GM23338 (cell line): ENCODE measurements around the gene COL25A1. TPM values are rescaled to one million over a fixed set of nuclear protein-coding genes. Genes with fewer than 3 reads are reported as not detected.

Experiments used
- ATAC-seq: fragments of 200-7000 bp; cut with Tn5 transposase; 3 replicates; pipeline ENCODE4 v1.9.1; 2020
- DNase-seq: peaks from one replicate; pipeline ENCODE4 v3.0.0-alpha.2; 2015; ENCODE audit warnings: low spot score
- H2AFZ ChIP-seq: fragments of 200-600 bp; sonication (generic); 2 replicates; pipeline ENCODE4 v1.8.0; 2016; ENCODE audit warnings: antibody characterized with exemption, mild to moderate bottlenecking, moderate library complexity
- H3F3A ChIP-seq: fragments of 200-600 bp; sonication (generic); replicated peaks from 2 replicates; pipeline ENCODE4 v1.8.0; 2017; ENCODE audit warnings: antibody characterized with exemption, mixed run types, low read depth
- H3K27ac ChIP-seq: fragments of 200-600 bp; sonication (generic); 2 replicates; pipeline ENCODE4 v1.6.1; 2016; ENCODE audit warnings: low read depth
- H3K27me3 ChIP-seq: fragments of 200-600 bp; sonication (generic); 2 replicates; pipeline ENCODE4 v1.8.0; 2016; ENCODE audit warnings: mild to moderate bottlenecking, mixed run types, moderate library complexity; ENCODE audit not compliant: insufficient read depth
- H3K36me3 ChIP-seq: fragments of 200-600 bp; sonication (generic); 2 replicates; pipeline ENCODE4 v1.8.0; 2016; ENCODE audit warnings: mild to moderate bottlenecking; ENCODE audit not compliant: insufficient read depth
- H3K4me1 ChIP-seq: fragments of 200-600 bp; sonication (generic); 2 replicates; pipeline ENCODE4 v1.8.0; 2016; ENCODE audit warnings: mild to moderate bottlenecking, moderate library complexity; ENCODE audit not compliant: insufficient read depth
- H3K4me2 ChIP-seq: fragments of 200-600 bp; sonication (generic); 2 replicates; pipeline ENCODE4 v1.7.1; 2017; ENCODE audit warnings: mixed run types
- H3K4me3 ChIP-seq: fragments of 200-600 bp; sonication (generic); 2 replicates; pipeline ENCODE4 v1.6.1; 2016; ENCODE audit warnings: mixed run types
- H3K79me2 ChIP-seq: fragments of 200-600 bp; sonication (generic); replicated peaks from 2 replicates; pipeline ENCODE4 v1.8.0; 2017; ENCODE audit warnings: mild to moderate bottlenecking; ENCODE audit not compliant: insufficient read depth
- H3K9me2 ChIP-seq: fragments of 200-600 bp; sonication (generic); 2 replicates; pipeline ENCODE4 v1.8.0; 2017; ENCODE audit not compliant: insufficient read depth
- H4K20me1 ChIP-seq: fragments of 200-600 bp; sonication (generic); replicated peaks from 2 replicates; pipeline ENCODE4 v1.8.0; 2017; ENCODE audit warnings: mild to moderate bottlenecking; ENCODE audit not compliant: insufficient read depth
- H3K27ac Mint-ChIP-seq: 2 replicates; pipeline ENCODE4 v1.8.0; 2020; ENCODE audit warnings: inconsistent platforms, mild to moderate bottlenecking, moderate library complexity, mixed read lengths
- H3K27me3 Mint-ChIP-seq: 3 replicates; pipeline ENCODE4 v1.8.0; 2022; ENCODE audit warnings: low read depth, mild to moderate bottlenecking, moderate library complexity, mixed read lengths, inconsistent platforms; ENCODE audit not compliant: insufficient read depth, poor library complexity
- H3K36me3 Mint-ChIP-seq: 3 replicates; pipeline ENCODE4 v1.8.0; 2021; ENCODE audit warnings: low read depth, mild to moderate bottlenecking, inconsistent platforms, moderate library complexity, mixed read lengths
- H3K4me1 Mint-ChIP-seq: 3 replicates; pipeline ENCODE4 v1.8.0; 2020; ENCODE audit warnings: mild to moderate bottlenecking, inconsistent platforms, mixed read lengths
- H3K4me3 Mint-ChIP-seq: 3 replicates; pipeline ENCODE4 v1.8.0; 2021; ENCODE audit warnings: moderate library complexity, mild to moderate bottlenecking, inconsistent platforms, mixed read lengths
- H3K9me3 Mint-ChIP-seq: 3 replicates; pipeline ENCODE4 v1.8.0; 2020; ENCODE audit warnings: moderate library complexity, mild to moderate bottlenecking, inconsistent platforms, mixed read lengths
- CREB1 ChIP-seq: fragments of 250-450 bp; sonication (Bioruptor Pico); IDR thresholded peaks from 2 replicates; pipeline ENCODE4 v1.5.0; 2020; ENCODE audit warnings: low read depth, mild to moderate bottlenecking, moderate library complexity
- EZH2phosphoT487 ChIP-seq: fragments of 200-600 bp; sonication (generic); IDR thresholded peaks from one replicate; pipeline ENCODE4 v1.8.1; 2018; ENCODE audit warnings: antibody characterized with exemption; ENCODE audit not compliant: unreplicated experiment
- JUNB ChIP-seq: IDR thresholded peaks from one replicate; pipeline ENCODE4 v1.6.1; 2016; ENCODE audit warnings: antibody characterized with exemption; ENCODE audit not compliant: unreplicated experiment
- NANOG ChIP-seq: IDR thresholded peaks from 2 replicates; pipeline ENCODE4 v1.6.1; 2016; ENCODE audit warnings: antibody characterized with exemption, borderline replicate concordance
- STAT1 ChIP-seq: IDR thresholded peaks from one replicate; pipeline ENCODE4 v1.6.1; 2016; ENCODE audit warnings: antibody characterized with exemption; ENCODE audit not compliant: unreplicated experiment
- ZNF331 ChIP-seq: fragments of 250-450 bp; sonication (Bioruptor Pico); IDR thresholded peaks from 2 replicates; pipeline ENCODE4 v1.5.0; 2020; ENCODE audit warnings: low read depth, mild to moderate bottlenecking, moderate library complexity
- polyA plus RNA-seq: library from polyadenylated mRNA; unstranded; fragments of >200 nt; fragmentation: Nextera tagmentation; extraction: Ambion mirVana; gene quantifications from 2 replicates; pipeline ENCODE4 v1.2.1, GENCODE V29; 2016
- total RNA-seq: library from RNA; depleted of rRNA; stranded (reverse); fragments of >200 nt; shearing (Covaris generic); gene quantifications from 2 replicates; pipeline ENCODE4 v1.2.3, GENCODE V29; 2014
- TF ChIP-seq, protein P1 (sequence below): fragments of 250-450 bp; sonication (Bioruptor Pico); IDR thresholded peaks from 2 replicates; pipeline ENCODE4 v1.5.0; 2020; ENCODE audit warnings: mild to moderate bottlenecking, moderate library complexity

Gene COL25A1
- total and polyA plus RNA-seq, 2 experiments from 2014 or later: 3.9 to 5.6 TPM

DNA sequence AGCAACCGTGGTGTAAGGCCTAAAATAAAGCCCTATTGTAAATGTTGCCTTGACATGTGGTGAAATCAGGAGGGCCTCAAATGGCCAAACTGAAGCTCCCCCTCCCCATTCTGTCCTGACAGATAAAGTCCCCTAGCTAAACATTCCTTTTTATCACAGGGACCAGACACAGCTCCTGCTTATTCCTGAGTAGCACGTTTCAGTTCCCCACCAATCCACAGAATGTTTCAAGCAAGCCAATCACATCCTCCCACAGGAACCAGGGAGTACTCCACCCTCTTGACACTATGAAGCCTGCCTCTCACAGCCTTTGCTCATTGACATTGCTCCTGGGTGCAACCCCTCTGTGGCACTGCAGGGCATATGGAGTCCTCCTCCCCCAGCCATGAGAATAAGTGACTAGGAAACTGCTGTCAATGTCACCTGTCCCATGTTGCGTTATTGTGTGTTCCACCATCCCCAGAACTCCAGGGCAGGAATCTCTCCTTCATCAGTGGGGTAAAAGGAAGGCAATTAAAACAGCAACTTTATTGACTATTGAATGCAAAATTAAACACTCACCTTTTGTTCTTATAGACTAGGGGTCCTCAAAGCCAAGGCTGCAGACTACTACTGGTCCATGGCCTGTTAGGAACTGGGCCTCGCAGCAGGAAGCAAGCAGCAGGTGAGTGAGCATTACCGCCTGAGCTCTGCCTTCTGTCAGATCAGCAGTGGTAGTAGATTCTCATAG is 128.1 kb downstream of the COL25A1 start:
- no peaks in the 10 kb centered on the region for H3F3A ChIP-seq
- H3K4me1 Mint-ChIP-seq: peaks cover 17% of the 10 kb centered on the region
- no peaks in the 10 kb centered on the region for H3K27me3 Mint-ChIP-seq
- TF ChIP-seq NANOG (no peak), CREB1 (CRISPR knock-in tag) (no peak), JUNB (no peak), ZNF331 (CRISPR knock-in tag) (no peak), EZH2phosphoT487 (no peak), STAT1 (no peak)
- TF ChIP-seq, protein P1, sequence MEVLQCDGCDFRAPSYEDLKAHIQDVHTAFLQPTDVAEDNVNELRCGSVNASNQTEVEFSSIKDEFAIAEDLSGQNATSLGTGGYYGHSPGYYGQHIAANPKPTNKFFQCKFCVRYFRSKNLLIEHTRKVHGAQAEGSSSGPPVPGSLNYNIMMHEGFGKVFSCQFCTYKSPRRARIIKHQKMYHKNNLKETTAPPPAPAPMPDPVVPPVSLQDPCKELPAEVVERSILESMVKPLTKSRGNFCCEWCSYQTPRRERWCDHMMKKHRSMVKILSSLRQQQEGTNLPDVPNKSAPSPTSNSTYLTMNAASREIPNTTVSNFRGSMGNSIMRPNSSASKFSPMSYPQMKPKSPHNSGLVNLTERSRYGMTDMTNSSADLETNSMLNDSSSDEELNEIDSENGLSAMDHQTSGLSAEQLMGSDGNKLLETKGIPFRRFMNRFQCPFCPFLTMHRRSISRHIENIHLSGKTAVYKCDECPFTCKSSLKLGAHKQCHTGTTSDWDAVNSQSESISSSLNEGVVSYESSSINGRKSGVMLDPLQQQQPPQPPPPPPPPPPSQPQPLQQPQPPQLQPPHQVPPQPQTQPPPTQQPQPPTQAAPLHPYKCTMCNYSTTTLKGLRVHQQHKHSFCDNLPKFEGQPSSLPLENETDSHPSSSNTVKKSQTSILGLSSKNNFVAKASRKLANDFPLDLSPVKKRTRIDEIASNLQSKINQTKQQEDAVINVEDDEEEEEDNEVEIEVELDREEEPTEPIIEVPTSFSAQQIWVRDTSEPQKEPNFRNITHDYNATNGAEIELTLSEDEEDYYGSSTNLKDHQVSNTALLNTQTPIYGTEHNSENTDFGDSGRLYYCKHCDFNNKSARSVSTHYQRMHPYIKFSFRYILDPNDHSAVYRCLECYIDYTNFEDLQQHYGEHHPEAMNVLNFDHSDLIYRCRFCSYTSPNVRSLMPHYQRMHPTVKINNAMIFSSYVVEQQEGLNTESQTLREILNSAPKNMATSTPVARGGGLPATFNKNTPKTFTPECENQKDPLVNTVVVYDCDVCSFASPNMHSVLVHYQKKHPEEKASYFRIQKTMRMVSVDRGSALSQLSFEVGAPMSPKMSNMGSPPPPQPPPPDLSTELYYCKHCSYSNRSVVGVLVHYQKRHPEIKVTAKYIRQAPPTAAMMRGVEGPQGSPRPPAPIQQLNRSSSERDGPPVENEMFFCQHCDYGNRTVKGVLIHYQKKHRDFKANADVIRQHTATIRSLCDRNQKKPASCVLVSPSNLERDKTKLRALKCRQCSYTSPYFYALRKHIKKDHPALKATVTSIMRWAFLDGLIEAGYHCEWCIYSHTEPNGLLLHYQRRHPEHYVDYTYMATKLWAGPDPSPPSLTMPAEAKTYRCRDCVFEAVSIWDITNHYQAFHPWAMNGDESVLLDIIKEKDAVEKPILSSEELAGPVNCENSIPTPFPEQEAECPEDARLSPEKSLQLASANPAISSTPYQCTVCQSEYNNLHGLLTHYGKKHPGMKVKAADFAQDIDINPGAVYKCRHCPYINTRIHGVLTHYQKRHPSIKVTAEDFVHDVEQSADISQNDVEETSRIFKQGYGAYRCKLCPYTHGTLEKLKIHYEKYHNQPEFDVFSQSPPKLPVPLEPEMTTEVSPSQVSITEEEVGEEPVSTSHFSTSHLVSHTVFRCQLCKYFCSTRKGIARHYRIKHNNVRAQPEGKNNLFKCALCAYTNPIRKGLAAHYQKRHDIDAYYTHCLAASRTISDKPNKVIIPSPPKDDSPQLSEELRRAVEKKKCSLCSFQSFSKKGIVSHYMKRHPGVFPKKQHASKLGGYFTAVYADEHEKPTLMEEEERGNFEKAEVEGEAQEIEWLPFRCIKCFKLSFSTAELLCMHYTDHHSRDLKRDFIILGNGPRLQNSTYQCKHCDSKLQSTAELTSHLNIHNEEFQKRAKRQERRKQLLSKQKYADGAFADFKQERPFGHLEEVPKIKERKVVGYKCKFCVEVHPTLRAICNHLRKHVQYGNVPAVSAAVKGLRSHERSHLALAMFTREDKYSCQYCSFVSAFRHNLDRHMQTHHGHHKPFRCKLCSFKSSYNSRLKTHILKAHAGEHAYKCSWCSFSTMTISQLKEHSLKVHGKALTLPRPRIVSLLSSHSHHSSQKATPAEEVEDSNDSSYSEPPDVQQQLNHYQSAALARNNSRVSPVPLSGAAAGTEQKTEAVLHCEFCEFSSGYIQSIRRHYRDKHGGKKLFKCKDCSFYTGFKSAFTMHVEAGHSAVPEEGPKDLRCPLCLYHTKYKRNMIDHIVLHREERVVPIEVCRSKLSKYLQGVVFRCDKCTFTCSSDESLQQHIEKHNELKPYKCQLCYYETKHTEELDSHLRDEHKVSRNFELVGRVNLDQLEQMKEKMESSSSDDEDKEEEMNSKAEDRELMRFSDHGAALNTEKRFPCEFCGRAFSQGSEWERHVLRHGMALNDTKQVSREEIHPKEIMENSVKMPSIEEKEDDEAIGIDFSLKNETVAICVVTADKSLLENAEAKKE (CRISPR knock-in tag): no peak
- no peak overlapping the region for H3K4me2 ChIP-seq
- peak; percentile 45; the same call in 2 of the 3 replicates for ATAC-seq
- H3K4me1 ChIP-seq: peaks cover 2% of the 10 kb centered on the region; the same call in 1 of the 2 replicates
- H3K4me3 ChIP-seq: no peak overlapping the region
- H2AFZ ChIP-seq: no peak overlapping the region
- DNase-seq: no peak
- no peaks in the 10 kb centered on the region for H3K36me3 Mint-ChIP-seq
- no peaks in the 10 kb centered on the region for H4K20me1 ChIP-seq
- no peak overlapping the region for H3K27ac Mint-ChIP-seq
- H3K36me3 ChIP-seq: no peaks in the 10 kb centered on the region
- H3K27me3 ChIP-seq: no peaks in the 10 kb centered on the region
- no peaks in the 10 kb centered on the region for H3K9me3 Mint-ChIP-seq
- H3K27ac ChIP-seq: no peak overlapping the region
- no peaks in the 10 kb centered on the region for H3K79me2 ChIP-seq
- H3K4me3 Mint-ChIP-seq: no peak overlapping the region
- H3K9me2 ChIP-seq: no peaks in the 10 kb centered on the region
